Endothelial cell of umbilical vein (primary cell): Measurements from ENCODE around the gene TERF2IP. TPM values are rescaled to one million over a fixed set of nuclear protein-coding genes. Genes with fewer than 3 reads are reported as not detected.

Experiments
- BruUV-seq: library from RNA; stranded (reverse); fragments of 400-500 nt; replicated peaks from 2 replicates; lab custom pipeline; 2021; lab: Mats Ljungman, UMichigan
- CTCF ChIA-PET: fragments of 300-600, 350-600 bp; sonication (Branson Sonifier 250); formaldehyde crosslinking; loops from one replicate; lab custom pipeline; 2021; ENCODE audit warnings: antibody characterized with exemption, inconsistent platforms; lab: Charles Lee
- POLR2A ChIA-PET: fragments of 300-600, 350-600 bp; sonication (Branson Sonifier 250); formaldehyde crosslinking; loops from one replicate; lab custom pipeline; 2021; ENCODE audit warnings: antibody characterized with exemption, inconsistent platforms; lab: Charles Lee
- DNase-seq: peaks from one replicate; pipeline ENCODE4 v3.0.0-alpha.2; 2011; ENCODE audit warnings: low read depth, low spot score
- FAIRE-seq: peaks from 2 replicates; lab custom pipeline; 2011; peaks lifted over from hg19 to GRCh38; lab: Jason Lieb, UNC
- H2AFZ ChIP-seq: 2 replicates; pipeline ENCODE4 v1.6.0; 2012; ENCODE audit warnings: low read depth, low read length, control low read depth, inconsistent platforms
- H3K27ac ChIP-seq: 2 replicates; pipeline ENCODE4 v1.5.1; 2011; ENCODE audit warnings: low read depth, mild to moderate bottlenecking, control low read depth, low read length, moderate library complexity; ENCODE audit not compliant: insufficient read depth
- H3K27me3 ChIP-seq, 2 experiments: 2 replicates each; pipeline versions ENCODE4 v1.6.0 to v1.6.1; 2011; ENCODE audit warnings: low read length in 2 of 2, mixed read lengths in 1 of 2; ENCODE audit not compliant: control insufficient read depth in 2 of 2, insufficient read depth in 2 of 2
- H3K36me3 ChIP-seq, 2 experiments: 2 replicates in 1 of 2; 3 replicates in 1 of 2; pipeline ENCODE4 v1.5.1; 2011; ENCODE audit warnings: low read length in 2 of 2, mild to moderate bottlenecking in 1 of 2, moderate library complexity in 1 of 2; ENCODE audit not compliant: control insufficient read depth in 2 of 2, insufficient read depth in 2 of 2; ENCODE audit errors: extremely low read depth in 1 of 2
- H3K4me1 ChIP-seq: 3 replicates; pipeline ENCODE4 v1.5.1; 2011; ENCODE audit warnings: mild to moderate bottlenecking, low read length; ENCODE audit not compliant: control insufficient read depth, insufficient read depth; ENCODE audit errors: extremely low read depth
- H3K4me2 ChIP-seq: 2 replicates; pipeline ENCODE4 v1.6.1; 2011; ENCODE audit warnings: low read length, control low read depth, mixed read lengths; ENCODE audit not compliant: insufficient read depth
- H3K4me3 ChIP-seq, 3 experiments: fragments of 200-600 bp in 1 of 3; sonication (generic), shearing (Covaris generic) in 1 of 3; replicated peaks in 1 of 3; 2 replicates each; pipeline ENCODE4 v1.5.1; 2011 to 2016; ENCODE audit warnings: control low read depth in 3 of 3, low read length in 3 of 3, mild to moderate bottlenecking in 2 of 3, inconsistent platforms in 1 of 3, low read depth in 1 of 3, moderate library complexity in 1 of 3; ENCODE audit not compliant: insufficient read depth in 1 of 3
- H3K79me2 ChIP-seq: 2 replicates; pipeline ENCODE4 v1.6.0; 2012; ENCODE audit warnings: low read length, inconsistent platforms; ENCODE audit not compliant: control insufficient read depth, insufficient read depth
- H3K9ac ChIP-seq: replicated peaks from 2 replicates; pipeline ENCODE3; 2011; ENCODE audit warnings: low read length, control low read depth; ENCODE audit not compliant: insufficient read depth; ENCODE audit errors: extremely low read depth
- H3K9me1 ChIP-seq: replicated peaks from 3 replicates; pipeline ENCODE4 v1.6.0; 2011; ENCODE audit warnings: mild to moderate bottlenecking, low read length; ENCODE audit not compliant: control insufficient read depth, insufficient read depth; ENCODE audit errors: extremely low read depth
- H3K9me3 ChIP-seq: replicated peaks from 2 replicates; pipeline ENCODE4 v1.5.1; 2012; ENCODE audit warnings: low read length, inconsistent platforms; ENCODE audit not compliant: control insufficient read depth, insufficient read depth
- H4K20me1 ChIP-seq: replicated peaks from 2 replicates; pipeline ENCODE3; 2011; ENCODE audit warnings: mild to moderate bottlenecking, low read length; ENCODE audit not compliant: control insufficient read depth, insufficient read depth; ENCODE audit errors: extremely low read depth
- CTCF ChIP-seq, 2 donors: IDR thresholded peaks; 1 replicate in 1 of 2; 2 replicates in 1 of 2; pipeline ENCODE4 v1.5.1; 2011; ENCODE audit warnings: low read length in 2 of 2, mild to moderate bottlenecking in 2 of 2, moderate library complexity in 2 of 2, control low read depth in 1 of 2, inconsistent platforms in 1 of 2, low read depth in 1 of 2; ENCODE audit not compliant: insufficient read depth in 1 of 2; ENCODE audit errors: extremely low read depth in 1 of 2
- EZH2 ChIP-seq: IDR thresholded peaks from 2 replicates; pipeline ENCODE4 v1.6.1; 2012; ENCODE audit warnings: borderline replicate concordance, low read depth, mild to moderate bottlenecking, moderate library complexity, low read length, inconsistent platforms; ENCODE audit not compliant: severe bottlenecking
- FOS ChIP-seq: IDR thresholded peaks from 2 replicates; pipeline ENCODE4 v1.6.1; 2011; ENCODE audit warnings: mild to moderate bottlenecking, low read length, moderate library complexity, borderline replicate concordance; ENCODE audit not compliant: insufficient read depth
- GATA2 ChIP-seq: IDR thresholded peaks from 2 replicates; pipeline ENCODE4 v1.7.0; 2011; ENCODE audit warnings: low read depth, mild to moderate bottlenecking, moderate library complexity, mixed read lengths, low read length; ENCODE audit not compliant: insufficient read length, insufficient read depth
- JUN ChIP-seq: IDR thresholded peaks from 2 replicates; pipeline ENCODE4 v1.6.1; 2011; ENCODE audit warnings: borderline replicate concordance, low read depth; ENCODE audit not compliant: insufficient read length, insufficient read depth
- MYC ChIP-seq: IDR thresholded peaks from one replicate; pipeline ENCODE4 v1.6.1; 2011; ENCODE audit warnings: mild to moderate bottlenecking, low read depth, low read length
- POLR2A ChIP-seq: IDR thresholded peaks from 2 replicates; pipeline ENCODE4 v1.6.1; 2012; ENCODE audit warnings: low read depth, mild to moderate bottlenecking, control low read depth, low read length
- POLR2AphosphoS5 ChIP-seq: IDR thresholded peaks from 2 replicates; pipeline ENCODE4 v1.6.1; 2012; ENCODE audit warnings: low read depth, mild to moderate bottlenecking, control low read depth, low read length, moderate library complexity; ENCODE audit not compliant: insufficient read depth
- dilution Hi-C: fragments of 300-500 bp; cut with MboI; formaldehyde crosslinking; loops from one replicate; pipeline ENCODE4 v1.15.0; 2019; ENCODE audit warnings: low sequenced_read_pairs; ENCODE audit not compliant: extremely low pct_ligation_motif_present
- intact Hi-C: fragments of 100-400 bp; cut with micrococcal nuclease; formaldehyde crosslinking; loops from one replicate; pipeline ENCODE4 v1.10.0; 2022
- polyA plus RNA-seq, 4 experiments: library from polyadenylated mRNA; depleted of rRNA in 3 of 4; stranded (reverse) in 3 of 4; unstranded in 1 of 4; fragments of >200 nt; gene quantifications; 2 replicates each; pipeline versions ENCODE4 v1.2.1 to v1.2.3, GENCODE V29; 2011 to 2012; ENCODE audit warnings: missing spikeins in 1 of 4
- total RNA-seq: library from RNA; stranded (reverse); gene quantifications from 2 replicates; pipeline ENCODE4 v1.2.3, GENCODE V29; 2021
- TF ChIP-seq, protein P1 (sequence below): IDR thresholded peaks from 2 replicates; pipeline ENCODE4 v1.6.1; 2011; ENCODE audit not compliant: insufficient read depth, insufficient read length

TERF2IP gene
- total and polyA plus RNA-seq, 2 donors (not counting 3 experiments of a cell fraction or from before 2014, with no cell fraction given) = 19.0 to 41.5 TPM

GRCh38 chr16:75687361-75687760, 39.8 kb downstream of the TERF2IP start:
- BruUV-seq = no TSS peak
- ChIA-PET CTCF (no interaction called here), POLR2A (no interaction called here)
- no peak overlapping the region for H2AFZ ChIP-seq
- dilution Hi-C loops = no loop called here
- no peaks in the 10 kb centered on the region for H4K20me1 ChIP-seq
- H3K4me1 ChIP-seq = no peaks in the 10 kb centered on the region
- no peak overlapping the region for H3K4me3 ChIP-seq
- H3K9me1 ChIP-seq = no peaks in the 10 kb centered on the region
- FAIRE-seq = no peak
- no peak for TF ChIP-seq FOS
- no peak for TF ChIP-seq MYC
- no peak for TF ChIP-seq GATA2
- TF ChIP-seq POLR2A = no peak
- TF ChIP-seq, protein P1, sequence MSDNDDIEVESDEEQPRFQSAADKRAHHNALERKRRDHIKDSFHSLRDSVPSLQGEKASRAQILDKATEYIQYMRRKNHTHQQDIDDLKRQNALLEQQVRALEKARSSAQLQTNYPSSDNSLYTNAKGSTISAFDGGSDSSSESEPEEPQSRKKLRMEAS = no peak
- no peak for TF ChIP-seq CTCF (IDR thresholded peaks at IDR 0.05; ENCODE audit: extremely low read depth in 1 of 2, insufficient read depth in 1 of 2, low read depth in 1 of 2, low read length in 2 of 2)
- TF ChIP-seq POLR2AphosphoS5 = no peak
- TF ChIP-seq EZH2 = no peak
- TF ChIP-seq JUN = no peak
- DNase-seq = no peak
- no peaks in the 10 kb centered on the region for H3K36me3 ChIP-seq
- peaks cover 0 to 1% of the 10 kb centered on the region in 2 experiments for H3K27me3 ChIP-seq
- intact Hi-C loops = no loop called here
- no peaks in the 10 kb centered on the region for H3K79me2 ChIP-seq
- no peak overlapping the region for H3K4me2 ChIP-seq
- no peaks in the 10 kb centered on the region for H3K9me3 ChIP-seq
- H3K9ac ChIP-seq = no peak overlapping the region
- H3K27ac ChIP-seq = no peak overlapping the region
